HG03469 (cell line): Measurements from ENCODE around the gene RAD51B.
"Not testable (repeated sequence)": the region's sequence is repeated elsewhere in the genome, so short reads cannot be mapped to it uniquely, and the experiment has no call there.

Experiments used
- ATAC-seq: cut with Tn5 transposase; IDR thresholded peaks from one replicate; pipeline ENCODE4 v1.9.1; 2021; ENCODE audit warnings: mild to moderate bottlenecking, moderate library complexity, moderate number of reproducible peaks; ENCODE audit not compliant: unreplicated experiment

Gene RAD51B

DNA sequence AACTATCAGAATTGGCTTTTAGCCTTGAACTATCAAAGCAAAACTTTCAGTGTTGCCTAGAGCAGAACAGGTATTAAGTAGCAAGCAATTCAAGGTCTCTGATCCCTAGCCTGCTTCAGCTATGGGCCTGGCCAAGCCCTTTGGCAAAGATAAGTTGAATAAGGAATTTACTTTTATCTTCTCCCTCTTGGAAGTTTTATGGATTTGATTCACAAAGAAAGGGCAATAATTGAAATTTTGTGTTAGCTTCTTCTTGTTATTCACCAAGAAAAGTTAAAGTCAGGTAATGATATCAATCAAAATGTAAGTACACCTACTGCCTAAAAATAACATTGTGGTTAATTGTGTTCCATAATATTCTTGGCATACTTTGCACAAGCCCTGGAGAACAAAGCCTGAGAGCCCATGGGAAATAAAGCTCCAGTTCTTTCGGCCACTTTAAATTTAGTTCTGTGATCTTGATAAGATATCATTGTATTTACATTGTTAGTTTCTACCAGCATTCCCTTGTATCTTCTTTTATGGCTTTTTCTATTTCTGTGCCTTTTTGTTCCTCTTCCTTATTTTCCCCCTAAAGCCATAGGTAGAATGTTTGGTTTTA is 158.0 kb downstream of the RAD51B start:
- no peak for ATAC-seq

DNA sequence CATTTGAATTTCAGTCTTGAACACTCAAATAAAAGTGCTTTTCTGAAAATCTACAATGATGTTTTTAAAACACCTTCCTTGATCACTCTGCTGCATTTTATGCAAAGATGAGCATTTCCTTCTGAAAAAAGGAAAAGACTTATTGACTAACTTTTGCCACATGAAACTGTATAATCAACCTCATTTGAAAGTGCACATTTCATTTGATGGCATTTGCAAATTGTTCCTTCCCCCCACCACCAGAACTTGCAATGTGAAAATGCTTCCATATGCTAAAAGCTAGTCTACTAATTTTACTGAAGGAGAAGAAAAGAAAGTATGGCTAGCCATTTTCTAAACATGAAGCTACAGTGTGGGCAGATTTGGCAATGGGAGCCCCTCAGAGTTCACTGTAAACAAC is 159.2 kb downstream of the RAD51B start:
- ATAC-seq = no peak

GRCh38 chr14:67982711-67983608 is 163.4 kb downstream of the RAD51B start:
- no peak for ATAC-seq

DNA sequence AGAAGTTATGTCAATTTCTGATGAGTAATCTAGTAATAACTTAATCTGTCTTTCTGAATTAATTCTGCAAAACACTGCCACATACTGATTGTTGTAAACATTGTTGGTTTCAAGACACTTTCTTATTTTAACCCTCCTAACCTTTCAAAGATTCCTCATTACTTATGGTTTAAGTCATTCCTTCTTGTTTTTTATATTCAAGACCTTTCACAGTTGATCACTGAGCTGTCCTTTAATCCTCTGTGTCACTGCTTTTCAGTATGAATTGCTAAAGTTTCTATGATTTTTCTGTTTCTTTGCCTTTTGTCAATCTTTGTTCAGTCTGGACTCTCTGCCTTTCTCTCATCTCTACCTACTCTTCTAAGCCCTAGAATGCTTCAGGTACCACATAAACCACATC is 164.7 kb downstream of the RAD51B start:
- ATAC-seq = no peak

- no peak for ATAC-seq
These were observed 166.7 kb downstream of the RAD51B start for GRCh38 chr14:67986131-67986841.

- ATAC-seq = no peak
These were observed 168.0 kb downstream of the RAD51B start for GRCh38 chr14:67987606-67988005.

DNA sequence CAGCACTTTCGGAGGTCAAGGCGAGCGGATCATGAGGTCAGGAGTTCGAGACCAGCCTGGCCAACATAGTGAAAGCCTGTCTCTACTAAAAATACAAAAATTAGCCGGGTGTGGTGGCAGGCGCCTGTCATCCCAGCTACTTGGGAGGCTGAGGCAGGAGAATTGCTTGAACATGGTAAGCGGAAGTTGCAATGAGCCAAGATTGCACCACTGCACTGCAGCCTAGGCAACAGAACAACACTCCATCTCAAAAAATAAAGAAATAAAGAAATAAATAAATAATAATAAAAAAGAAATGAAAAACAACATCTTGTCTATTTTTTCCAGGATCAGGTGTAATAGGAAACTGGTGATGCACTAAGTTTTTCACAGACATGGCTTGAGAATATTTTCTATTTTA is 168.6 kb downstream of the RAD51B start:
- not testable (repeated sequence) for ATAC-seq

- ATAC-seq = no peak
These were observed 171.0 kb downstream of the RAD51B start for GRCh38 chr14:67990576-67990975.

GRCh38 chr14:67994531-67994930 is 175.0 kb downstream of the RAD51B start:
- ATAC-seq = no peak

DNA sequence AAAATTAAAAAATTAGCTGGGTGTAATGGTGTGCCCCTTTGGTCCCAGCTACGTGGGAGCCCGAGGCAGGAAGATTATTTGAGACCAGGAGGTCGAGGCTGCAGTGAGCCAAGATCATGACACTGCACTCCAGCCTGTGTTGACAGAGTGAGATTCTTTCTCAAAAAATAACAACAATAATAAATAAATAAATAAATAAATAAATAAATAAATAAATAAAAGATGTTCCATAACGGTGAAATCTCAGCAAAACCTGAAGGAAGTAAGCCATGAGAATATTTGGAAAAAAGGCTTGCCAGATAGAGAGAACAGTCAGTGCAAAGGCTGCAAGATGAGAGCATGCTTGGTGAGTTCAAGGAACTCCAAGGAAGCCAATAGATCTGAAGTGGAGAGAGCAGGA is 176.7 kb downstream of the RAD51B start:
- no peak for ATAC-seq

GRCh38 chr14:67998834-67999233 is 179.3 kb downstream of the RAD51B start:
- no peak for ATAC-seq

DNA sequence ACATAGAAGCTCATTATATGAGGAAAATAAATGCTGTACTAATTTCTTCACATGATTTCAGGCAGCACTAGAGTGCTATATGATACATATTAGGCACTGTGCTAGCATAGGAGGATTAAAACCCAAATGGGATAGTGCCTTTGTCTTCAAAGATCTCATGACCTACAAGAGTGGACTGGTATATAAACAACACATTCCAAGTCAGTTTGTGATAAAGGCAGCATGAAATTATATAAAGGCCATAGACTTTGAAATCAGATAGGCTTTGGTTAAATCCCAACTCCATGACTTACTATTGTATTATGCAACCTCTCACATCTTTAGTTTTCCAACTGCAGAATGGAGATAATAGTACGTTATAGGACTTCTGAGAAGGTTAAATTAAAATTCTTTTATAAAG is 179.7 kb downstream of the RAD51B start:
- ATAC-seq = no peak

DNA sequence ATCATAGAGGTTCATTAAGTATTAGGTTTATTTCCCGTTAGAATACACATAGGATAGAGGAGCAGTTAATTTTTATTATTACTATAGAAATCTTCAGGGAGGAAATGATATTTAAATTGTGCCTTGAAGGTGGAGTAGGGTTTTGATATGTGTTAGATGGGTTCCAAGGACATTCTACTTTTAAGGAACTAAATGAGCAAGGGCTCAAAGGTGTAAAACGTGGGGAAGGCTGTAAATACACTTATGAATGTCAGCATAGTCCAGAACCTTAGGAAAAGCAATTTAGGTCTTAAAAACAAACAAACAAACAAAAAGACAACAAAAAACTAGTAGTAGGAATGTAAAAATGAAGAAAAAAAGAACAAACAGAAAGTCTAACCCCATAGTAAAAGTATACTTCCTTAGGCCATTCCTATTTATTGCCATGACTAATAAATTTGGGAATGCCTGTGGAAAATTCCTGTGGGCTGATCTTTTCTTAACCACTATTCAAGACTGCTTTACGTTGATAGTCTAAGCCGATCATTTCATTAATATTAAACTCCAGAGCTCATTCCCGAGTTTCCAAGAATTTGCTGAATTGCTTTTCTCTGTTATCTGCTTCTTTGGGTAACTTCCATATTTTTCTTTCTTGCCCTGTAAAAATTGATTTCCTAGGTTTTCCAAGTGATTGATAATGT is 180.3 kb downstream of the RAD51B start:
- ATAC-seq = no peak

DNA sequence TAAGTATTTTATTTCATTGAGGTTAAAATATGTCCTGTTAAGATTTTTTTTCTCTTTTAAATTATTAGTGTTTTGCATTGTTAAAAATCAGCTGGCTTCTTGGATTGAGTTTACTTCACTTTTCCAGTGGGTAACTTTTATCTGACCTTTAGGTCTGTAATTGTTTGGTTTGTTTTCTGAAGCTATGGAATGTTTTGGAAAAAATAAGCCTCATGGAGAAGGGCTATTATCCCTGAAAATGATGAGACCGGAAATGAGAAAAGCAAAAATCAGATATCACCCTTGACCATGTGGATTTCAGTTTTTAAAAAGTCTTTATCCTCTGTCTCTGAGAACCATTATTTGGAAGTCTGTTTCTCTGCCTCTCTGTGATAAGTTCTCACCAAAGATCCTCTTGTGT is 180.9 kb downstream of the RAD51B start:
- no peak for ATAC-seq

DNA sequence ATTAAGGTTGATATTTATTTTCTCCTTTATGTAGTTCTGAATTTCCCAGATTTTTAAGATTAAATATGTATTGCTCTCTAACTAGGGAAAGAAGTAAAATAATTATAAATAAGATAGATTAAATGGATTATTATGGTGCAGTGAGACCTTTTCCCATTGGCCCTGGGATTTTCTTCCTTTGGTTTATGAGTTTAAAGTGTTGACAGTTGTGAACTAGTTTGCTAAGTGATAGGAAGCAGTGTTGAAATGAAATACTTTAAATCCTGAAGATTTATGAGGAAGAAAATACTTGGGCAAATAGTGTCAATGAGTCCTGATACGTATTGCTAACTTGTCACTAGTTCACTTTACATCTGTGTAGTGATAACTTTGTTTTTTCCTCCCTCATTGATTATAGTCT is 188.9 kb downstream of the RAD51B start:
- no peak for ATAC-seq

DNA sequence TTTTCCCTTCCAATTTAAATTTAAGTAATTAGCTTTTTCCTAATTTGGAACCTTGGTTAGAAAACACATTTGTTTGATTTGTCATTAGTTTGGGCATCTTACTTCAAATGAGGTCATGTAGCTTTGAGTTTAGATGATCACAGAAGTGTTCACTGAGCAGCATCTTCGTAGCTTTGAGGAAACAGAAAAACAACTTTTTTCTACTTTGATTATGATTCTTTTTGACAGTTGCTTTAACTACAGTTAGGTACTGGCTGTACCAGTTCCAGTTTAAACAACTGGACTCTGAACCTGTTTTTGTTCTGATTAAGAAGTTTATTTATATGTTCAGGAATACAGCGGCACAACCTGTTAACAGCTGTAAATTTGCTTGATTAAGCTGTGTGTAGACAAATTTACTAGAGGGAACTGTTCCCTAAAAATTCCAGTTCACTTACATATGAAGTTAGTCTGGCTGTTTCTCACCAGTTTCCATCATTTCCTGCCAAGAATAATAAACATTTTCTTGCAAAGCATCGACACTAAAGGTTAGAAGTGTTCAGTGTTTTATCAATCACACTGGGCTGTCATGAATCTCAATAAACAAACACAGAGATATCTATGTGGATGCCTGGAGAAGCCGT is 191.9 kb downstream of the RAD51B start:
- ATAC-seq = no peak

GRCh38 chr14:68012871-68013270 is 193.3 kb downstream of the RAD51B start:
- no peak for ATAC-seq

DNA sequence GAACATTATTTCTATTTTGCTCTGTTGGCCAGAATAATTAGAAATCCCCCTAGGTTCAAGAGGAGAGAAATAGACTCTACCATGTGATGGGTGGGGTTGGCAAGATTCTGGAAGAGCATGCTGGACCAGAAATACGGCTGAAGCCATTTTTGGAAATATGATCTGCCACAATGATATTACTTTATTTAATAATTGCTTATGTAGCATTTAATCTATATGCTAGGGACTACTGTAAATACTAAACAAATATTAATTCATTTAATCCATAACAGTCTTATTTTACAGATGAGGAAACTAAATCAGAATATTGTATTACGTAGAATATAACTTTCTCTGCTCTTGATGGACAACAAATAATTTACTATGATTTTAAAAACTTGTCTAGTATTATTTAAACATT is 193.7 kb downstream of the RAD51B start:
- ATAC-seq = no peak

GRCh38 chr14:68014771-68015170 is 195.2 kb downstream of the RAD51B start:
- no peak for ATAC-seq

- ATAC-seq = no peak
These were observed 196.0 kb downstream of the RAD51B start for GRCh38 chr14:68015356-68016254.
